Skeletal muscle cell (primary cell): ENCODE results near the gene RNF113B.
A peak's percentile ranks its signal among the peaks of the same experiment; 100 is the strongest.

ENCODE experiments used
- DNase-seq: peaks from one replicate; pipeline ENCODE4 v3.0.0-alpha.2; 2010; ENCODE audit warnings: low read depth
- H3K4me3 ChIP-seq: 2 replicates; pipeline ENCODE4 v1.5.1; 2011; ENCODE audit warnings: low read depth, mild to moderate bottlenecking, control low read depth, low read length, moderate library complexity

Gene RNF113B

DNA sequence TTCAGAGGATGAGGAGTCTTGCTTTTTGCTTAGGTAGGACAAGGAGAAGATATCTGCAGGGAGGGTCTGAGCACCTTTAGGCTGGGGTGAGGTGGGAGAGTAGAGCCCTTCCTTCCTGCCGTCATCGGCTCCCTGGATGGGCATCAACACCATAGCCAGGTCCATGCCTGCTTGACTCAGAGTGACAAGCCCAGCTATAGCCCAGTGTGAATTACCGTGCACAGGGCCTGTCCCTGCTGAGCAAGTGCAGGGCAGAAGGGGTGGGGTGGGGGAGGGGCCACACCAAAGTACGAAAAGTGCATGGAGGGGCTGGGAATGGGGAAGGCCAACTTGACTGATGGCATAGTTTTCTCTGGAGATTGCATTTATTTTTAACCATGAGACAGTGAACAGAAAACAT, 30.3 kb upstream of the RNF113B start:
- no peak for DNase-seq
- no peak overlapping the region for H3K4me3 ChIP-seq

DNA sequence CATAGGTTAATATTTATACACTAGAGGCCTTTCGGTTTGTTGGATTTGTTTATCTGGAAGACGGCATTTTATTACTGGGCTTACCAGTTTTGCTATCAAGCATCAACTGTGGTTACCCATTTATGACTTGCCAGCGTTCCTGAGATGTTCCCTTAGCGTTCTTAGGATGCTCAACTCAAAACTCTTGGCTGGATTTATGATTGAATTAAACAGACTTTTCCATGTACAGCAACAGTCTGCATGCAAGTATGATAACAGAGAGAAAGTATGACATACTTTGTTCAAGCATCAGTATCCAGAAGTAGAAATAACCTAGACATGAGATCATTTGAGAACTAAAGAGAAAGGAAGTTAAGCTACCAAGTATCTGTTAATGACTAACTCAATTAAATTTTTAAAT, 29.9 kb upstream of the RNF113B start:
- no peak overlapping the region for H3K4me3 ChIP-seq
- DNase-seq, result peak; percentile 89

DNA sequence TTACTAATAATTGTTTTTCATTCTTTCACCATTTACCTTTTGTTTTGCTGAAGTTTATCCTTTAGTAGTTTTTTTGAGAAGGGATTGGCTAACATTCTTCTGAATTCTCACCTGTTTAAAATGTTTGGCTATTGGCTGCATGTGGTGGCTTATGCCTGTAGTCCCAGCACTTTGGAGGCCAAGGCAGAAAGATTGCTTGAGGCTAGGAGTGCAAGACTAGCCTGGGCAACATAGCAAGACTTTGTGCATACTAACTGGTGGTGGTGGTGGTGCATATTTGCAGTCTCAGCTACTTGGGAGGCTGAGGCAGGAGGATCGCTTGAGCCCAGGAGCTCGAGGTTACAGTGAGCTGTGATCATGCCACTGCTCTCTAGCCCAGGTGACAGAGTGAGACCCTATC, 27.5 kb upstream of the RNF113B start:
- no peak for DNase-seq
- no peak overlapping the region for H3K4me3 ChIP-seq

GRCh38 chr13:98203646-98204326, 26.7 kb upstream of the RNF113B start:
- no peak for DNase-seq
- no peak overlapping the region for H3K4me3 ChIP-seq

DNA sequence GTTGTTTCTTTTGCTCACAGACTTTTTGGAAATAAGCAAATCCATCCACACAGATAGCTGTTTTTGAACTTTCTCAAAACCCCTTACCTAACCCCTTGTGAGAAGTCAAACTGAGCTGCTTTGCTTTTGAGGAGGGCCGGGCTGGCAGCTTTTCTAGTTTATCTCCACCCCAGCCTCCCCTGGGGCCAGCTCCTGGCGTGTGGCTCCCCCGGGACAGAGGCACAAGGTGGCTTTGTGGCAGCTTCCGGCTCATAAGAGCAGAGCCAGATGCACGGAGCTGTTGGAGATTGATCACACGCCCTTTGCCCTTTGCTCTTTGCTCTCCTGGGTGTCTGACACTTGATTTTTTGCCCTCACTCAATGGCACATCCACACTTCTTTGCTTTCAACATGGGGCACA, 24.9 kb upstream of the RNF113B start:
- no peak overlapping the region for H3K4me3 ChIP-seq
- DNase-seq, result no peak

DNA sequence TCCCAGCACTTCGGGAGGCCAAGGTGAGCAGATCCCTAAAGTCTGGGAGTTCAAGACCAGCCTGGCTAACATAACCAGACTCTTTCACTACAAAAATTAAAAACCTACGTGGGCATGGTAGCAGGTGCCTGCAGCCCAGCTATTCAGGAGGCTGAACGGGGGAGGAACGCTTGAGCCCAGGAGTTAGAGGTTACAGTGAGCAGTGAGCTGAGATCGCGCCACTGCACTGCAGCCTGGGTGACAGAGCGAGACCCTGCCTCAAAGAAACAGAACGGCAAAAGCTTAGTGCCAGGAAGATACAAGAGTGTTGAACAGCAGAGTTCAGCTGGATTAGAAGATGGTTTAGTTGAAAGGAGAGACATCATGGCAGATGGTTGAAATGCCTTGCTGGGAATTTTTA, 24.1 kb upstream of the RNF113B start:
- no peak overlapping the region for H3K4me3 ChIP-seq
- no peak for DNase-seq

DNA sequence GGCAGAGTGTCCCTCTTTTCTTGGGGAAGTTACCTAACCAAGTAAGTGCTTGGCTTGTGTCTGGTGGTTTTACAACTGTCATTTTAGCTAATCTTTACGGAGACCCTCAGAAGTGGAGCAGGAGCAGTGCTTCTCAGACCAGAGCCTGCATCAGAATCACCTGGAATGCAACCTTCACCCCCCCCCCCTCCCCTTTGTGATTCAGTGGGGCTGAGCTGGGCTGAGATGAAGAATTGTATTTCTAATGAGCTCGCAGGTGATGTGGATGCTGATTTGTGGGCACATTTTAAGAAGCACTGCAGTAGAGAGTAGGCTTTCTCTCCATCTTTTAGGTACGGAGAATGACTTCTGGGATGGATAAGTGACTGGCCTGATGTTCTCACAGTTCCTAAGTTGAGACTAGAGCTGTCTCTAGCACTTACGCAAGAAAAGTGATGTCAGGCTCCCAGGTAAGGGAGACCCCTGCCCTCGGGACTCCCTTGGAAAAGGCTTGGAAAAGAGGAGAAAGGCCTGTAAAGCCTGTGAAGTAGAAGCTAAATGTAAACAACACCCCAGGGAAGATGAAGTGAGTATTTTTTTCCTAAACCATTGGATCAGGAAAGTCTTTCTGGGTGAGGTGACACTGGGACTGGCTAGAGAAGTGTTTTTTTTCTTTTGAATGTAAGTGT, 23.3 kb upstream of the RNF113B start:
- H3K4me3 ChIP-seq, result no peak overlapping the region
- DNase-seq, result no peak

GRCh38 chr13:98199480-98199879, 22.4 kb upstream of the RNF113B start:
- DNase-seq, result no peak
- H3K4me3 ChIP-seq, result no peak overlapping the region

DNA sequence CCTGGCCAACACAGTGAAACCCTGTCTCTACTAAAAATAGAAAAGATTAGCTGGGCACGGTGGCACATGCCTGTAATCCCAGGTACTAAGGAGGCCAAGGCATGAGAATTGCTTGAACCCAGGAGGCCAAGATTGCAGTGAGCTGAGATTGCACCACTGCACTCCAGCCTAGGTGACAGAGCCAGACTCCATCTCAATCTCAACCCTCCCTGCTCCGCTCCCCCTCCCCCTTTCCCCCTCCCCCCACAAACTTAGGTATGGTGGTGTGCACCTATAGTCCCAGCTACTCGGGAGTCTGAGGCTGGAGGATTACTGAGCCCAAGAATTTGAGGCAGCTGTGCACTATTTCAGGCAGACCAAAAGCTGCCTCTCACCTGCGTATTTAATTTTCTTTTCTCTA, 21.6 kb upstream of the RNF113B start:
- no peak overlapping the region for H3K4me3 ChIP-seq
- DNase-seq, result no peak

DNA sequence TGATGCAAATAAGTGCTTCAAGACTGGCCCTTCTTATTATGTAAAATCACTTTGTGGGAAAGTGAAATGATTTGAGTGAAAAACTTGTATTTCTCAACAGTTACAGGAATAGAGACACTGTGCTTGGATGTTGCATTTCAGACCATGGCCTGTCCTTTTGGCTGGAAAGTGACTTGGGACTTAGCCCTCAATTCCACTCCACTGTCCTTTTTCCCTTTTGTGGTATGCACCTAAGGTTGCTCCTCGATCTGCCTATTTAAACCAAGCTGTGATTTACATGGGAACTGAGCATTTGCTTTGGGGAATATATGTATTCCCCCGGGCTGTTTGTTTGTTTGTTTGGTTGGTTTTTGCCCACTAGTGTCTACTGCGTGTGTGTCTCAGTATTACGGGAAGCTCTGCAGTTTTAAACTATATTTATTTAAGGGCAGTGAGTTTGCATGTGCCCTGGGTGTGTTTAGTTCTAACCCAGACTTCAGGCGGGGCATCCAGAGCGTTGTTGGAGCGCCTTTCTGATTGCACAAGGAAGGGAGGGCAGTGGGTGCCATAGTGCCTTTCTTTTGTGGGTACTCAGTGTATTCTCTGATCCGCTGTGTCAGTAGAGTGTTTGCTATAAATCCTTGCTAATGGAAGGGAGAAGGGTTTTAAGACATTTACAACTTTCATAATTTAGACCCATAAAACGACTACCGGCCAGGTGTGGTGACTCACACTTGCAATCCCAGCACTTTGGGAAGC, 18.2 kb upstream of the RNF113B start:
- no peak overlapping the region for H3K4me3 ChIP-seq

DNA sequence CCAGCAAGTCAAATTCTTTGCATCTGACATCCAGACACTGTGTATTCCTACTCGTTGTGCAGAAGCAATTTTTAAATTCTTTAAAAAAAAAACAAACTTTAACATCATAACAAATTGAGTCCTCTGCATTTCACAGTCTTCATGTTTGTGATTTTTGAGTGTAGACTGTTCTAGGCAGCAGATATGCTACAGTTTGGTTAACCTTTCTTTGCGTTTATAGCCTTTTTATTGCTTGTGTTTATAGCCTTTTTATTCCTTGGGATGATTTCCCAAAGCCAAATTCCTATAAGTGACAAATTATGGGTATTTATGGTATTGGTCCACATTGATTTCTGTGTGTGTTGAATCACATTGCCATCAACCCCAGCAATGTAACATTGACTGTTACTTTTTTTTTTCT, 14.9 kb upstream of the RNF113B start:
- H3K4me3 ChIP-seq, result no peak overlapping the region
- DNase-seq, result no peak

More for the DNA sequence above, 18.2 kb upstream of the RNF113B start:
- DNase-seq, result no peak

DNA sequence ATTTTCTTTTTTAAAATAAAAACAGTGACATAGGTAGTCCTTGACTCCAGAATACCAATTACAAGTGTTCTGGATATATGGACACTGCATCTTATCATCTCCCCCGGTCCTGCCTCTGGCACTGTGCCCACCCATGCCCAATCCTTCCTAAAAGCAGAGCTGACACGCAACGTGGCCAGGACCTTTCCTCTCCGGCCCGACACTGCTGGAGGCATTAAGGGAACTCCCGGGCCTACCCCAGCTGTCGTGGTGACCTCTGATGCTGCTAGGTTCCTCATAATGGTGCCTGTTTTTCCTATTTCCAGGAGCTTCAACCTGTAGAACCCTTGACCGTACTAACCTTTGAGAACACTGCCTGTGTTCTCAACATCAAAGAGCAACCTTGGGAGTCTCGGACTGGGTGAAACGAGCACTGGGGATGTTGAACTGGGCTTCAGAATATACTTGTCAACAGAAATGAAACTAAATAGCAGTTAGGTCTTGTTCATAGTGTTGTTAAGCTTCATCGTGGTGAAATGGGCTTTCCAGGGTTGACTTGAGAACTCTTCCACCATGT, 13.9 kb upstream of the RNF113B start:
- no peak overlapping the region for H3K4me3 ChIP-seq

DNA sequence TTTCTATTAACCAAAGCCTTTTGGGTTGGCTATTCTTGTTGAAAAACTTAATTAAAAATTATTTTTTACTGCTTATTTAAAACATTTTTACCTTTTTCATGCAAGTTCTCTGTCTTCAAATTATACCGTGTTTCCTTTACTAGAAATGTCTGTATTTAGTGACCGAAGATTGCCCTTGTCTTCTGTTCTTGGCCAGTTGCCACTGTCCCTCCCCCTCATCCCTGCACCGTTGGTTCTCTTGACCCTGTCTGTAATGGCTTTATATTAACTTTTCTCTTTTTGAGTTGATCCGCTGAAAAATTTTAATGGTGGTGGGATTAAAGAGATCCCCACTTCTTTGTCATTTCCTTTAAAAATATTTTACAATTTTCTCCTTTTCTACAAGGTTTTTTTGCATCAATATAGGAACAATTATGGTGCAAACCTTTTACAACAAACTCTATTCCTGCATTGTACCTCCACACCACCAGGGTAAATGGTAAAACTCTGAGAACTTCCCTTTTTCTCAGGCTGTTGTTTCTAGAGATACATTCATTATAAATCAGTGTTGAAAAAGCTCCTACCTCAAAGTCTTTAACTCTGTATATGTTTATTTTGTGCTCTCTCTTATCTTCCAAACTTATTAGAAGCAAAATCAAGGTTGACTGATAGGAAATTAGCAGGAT, 12.9 kb upstream of the RNF113B start:
- no peak overlapping the region for H3K4me3 ChIP-seq
- no peak for DNase-seq

More for the DNA sequence above, 13.9 kb upstream of the RNF113B start:
- DNase-seq, result no peak

DNA sequence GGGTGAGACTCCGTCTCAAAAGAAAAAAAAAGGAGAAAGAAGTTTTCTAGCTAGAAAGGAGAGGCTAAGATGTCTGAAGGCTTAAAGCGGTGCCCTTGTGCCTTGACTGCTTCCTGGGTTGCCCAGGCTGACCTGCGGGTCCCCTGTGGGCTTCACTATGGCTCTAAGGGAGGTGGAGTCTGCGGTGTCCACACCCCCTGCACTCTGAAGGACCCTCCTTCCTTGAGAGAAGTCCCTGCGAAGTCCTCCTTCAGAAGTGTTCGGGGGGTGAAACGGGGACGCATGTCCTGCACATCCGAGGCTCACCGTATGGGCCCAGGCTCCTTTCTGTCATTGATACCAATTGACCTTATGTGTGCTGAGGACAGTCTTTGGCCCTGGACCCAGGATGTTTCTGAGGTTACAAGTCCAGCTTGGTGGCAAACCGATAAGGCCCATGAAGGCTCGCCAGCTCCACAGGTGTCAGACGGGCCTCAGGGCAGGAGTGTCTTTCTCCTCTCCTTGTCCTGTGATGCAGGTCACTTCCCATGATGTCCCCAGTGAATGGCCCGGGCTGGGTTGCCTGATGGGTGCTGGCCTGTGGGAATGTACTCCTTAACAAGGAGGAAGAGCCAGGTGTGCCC, 11.6 kb upstream of the RNF113B start:
- H3K4me3 ChIP-seq, result no peak overlapping the region
- no peak for DNase-seq

DNA sequence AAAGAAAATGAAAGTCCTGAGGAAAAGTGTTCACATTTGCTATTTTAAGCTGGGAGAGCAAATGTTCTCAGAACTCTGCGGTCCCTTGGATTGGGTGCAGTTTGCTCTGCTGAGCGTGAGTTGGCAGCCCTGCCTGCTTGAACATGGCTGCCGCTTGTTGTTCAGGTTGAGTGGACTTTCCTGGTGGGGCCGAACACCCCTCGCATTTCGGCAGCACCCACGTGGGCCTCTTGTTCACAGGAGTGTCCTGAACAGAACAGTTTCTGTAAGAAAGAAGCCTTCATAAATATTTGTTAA, 10.8 kb upstream of the RNF113B start:
- no peak overlapping the region for H3K4me3 ChIP-seq
- DNase-seq, result no peak

DNA sequence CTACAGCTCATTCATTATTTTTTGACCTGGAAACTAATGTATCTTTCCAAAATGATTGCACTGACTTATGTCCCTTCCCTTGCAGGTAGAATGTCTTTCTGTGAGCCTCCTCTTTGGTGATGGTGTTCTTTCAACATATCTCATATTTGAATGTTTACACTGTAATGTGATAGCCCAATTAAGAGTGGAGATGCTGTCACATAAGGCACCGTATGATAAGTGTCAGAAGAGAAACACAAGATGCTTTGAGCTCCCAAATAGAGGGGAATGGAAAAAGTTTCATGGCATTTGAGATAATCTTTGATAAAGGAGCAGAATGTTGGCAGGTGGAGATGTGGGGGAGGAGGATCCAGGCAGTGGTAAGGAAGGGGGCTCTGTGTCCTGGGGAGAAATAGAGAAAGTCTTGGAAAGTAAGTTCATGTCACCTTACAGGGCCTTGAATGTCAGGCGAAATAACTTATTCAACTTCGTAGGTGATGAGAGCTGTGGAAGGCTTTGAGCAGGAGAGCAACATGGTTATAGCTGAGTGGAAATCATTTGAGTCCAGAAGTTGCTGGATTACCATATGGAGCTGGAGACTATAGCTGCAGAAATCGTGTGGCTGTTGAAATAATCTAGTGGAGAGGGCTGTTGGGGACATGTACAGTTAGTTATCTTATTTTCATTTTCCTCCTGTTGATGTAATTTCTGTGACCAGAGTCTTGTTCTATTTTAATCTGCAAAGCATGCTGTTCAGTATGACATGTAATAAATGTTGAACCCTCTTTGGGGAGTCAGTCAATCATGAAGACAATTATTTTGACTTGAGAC, 10.3 kb upstream of the RNF113B start:
- no peak for DNase-seq
- no peak overlapping the region for H3K4me3 ChIP-seq

DNA sequence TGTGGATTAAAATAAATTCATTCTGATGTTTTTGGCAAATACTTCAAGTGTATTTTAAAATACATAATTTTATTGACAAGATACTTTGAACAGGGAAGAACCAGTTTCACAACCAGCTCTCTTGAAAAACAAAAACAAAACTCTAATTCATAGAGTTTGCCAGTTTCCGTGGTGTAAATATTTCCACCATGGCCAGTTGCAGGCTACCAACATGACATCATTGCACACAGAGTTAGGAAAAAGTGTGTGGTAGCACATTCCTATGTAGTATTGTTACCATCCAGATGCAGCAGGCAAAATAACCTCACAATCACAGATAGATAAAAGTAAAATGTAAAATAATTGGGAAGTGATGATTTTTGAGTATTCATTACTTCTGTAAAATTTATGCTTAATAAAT, 7.7 kb upstream of the RNF113B start:
- DNase-seq, result no peak
- no peak overlapping the region for H3K4me3 ChIP-seq

DNA sequence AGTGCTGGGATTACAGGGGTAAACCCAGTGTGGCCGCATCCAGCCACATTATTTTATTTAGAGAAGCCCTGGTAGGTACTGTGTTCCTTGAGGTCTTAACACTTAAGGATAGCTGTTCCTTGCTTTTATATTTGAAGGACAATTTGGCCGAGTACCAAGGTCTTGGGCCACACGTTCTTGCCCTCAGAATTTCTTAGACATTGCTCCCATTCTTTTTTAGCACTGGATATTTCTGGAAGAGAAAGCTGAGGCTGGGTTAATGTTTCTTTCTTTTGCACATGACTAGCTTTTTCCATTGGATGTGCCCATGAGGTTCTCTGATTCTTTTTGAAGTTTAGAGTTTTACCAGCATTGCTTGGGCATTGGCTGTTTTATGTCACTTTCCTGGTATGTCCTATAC, 5.5 kb upstream of the RNF113B start:
- no peak overlapping the region for H3K4me3 ChIP-seq
- DNase-seq, result no peak

- no peak overlapping the region for H3K4me3 ChIP-seq
- DNase-seq, result no peak
Measured at GRCh38 chr13:98182153-98182552, 5.1 kb upstream of the RNF113B start.
